Stimulated activated CD8-positive, alpha-beta memory T cell treated with anti-CD3 and anti-CD28 coated beads, Interleukin-7, amount 100 ng/mL, for 4 hours (primary cell): ENCODE measurements around the gene CD248.
"Not testable (repeated sequence)": the region's sequence is repeated elsewhere in the genome, so short reads cannot be mapped to it uniquely, and the experiment has no call there.

ENCODE experiments used
- DNase-seq, 2 donors: peaks; one replicate each; pipeline ENCODE4 v3.0.0-alpha.2; 2020; ENCODE audit warnings: low read depth in 2 of 2

CD248 gene

GRCh38 chr11:66328302-66329144 is 11.7 kb upstream of the CD248 start:
- DNase-seq = peak; percentile 56 to 68

- peak; percentile 26 to 32 for DNase-seq
These were observed 11.1 kb upstream of the CD248 start for GRCh38 chr11:66328031-66328301.

GRCh38 chr11:66327171-66328030 is 10.6 kb upstream of the CD248 start:
- no peak for DNase-seq

- peak in 1 of 2 donors; percentile 39 for DNase-seq
These were observed 9.6 kb upstream of the CD248 start for GRCh38 chr11:66326261-66327111.

- DNase-seq = no peak
These were observed 8.4 kb upstream of the CD248 start for GRCh38 chr11:66325263-66325671.

GRCh38 chr11:66324664-66325063 is 7.8 kb upstream of the CD248 start:
- no peak for DNase-seq

GRCh38 chr11:66323684-66324083 is 6.8 kb upstream of the CD248 start:
- DNase-seq = no peak

- DNase-seq = no peak
These were observed 6.0 kb upstream of the CD248 start for GRCh38 chr11:66322732-66323427.

GRCh38 chr11:66321606-66322005 is 4.8 kb upstream of the CD248 start:
- no peak for DNase-seq

GRCh38 chr11:66320748-66321147 is 3.9 kb upstream of the CD248 start:
- not testable (repeated sequence) for DNase-seq

GRCh38 chr11:66320289-66320688 is 3.4 kb upstream of the CD248 start:
- DNase-seq = not testable (repeated sequence)

- DNase-seq = no peak
These were observed 1.7 kb upstream of the CD248 start for GRCh38 chr11:66318600-66318970.

- peak; percentile 41 to 51 for DNase-seq
These were observed 1.1 kb upstream of the CD248 start for GRCh38 chr11:66317723-66318599.

- DNase-seq = peak in 1 of 2 donors; percentile 39
These were observed 478 bp upstream of the CD248 start for GRCh38 chr11:66317322-66317722.

- DNase-seq = no peak
These were observed 678 bp downstream of the CD248 start for GRCh38 chr11:66315921-66316811.

GRCh38 chr11:66315498-66315885 is 1.4 kb downstream of the CD248 start:
- no peak for DNase-seq

- no peak for DNase-seq
These were observed 2.0 kb downstream of the CD248 start for GRCh38 chr11:66314561-66315497.

GRCh38 chr11:66314186-66314501 is 2.7 kb downstream of the CD248 start:
- DNase-seq = no peak
